Psoas muscle (tissue), 8 donors: ENCODE measurements around the gene MYL11. TPM values are rescaled to one million over a fixed set of nuclear protein-coding genes. Genes with fewer than 3 reads are reported as not detected.
A peak's percentile ranks its signal among the peaks of the same experiment; 100 is the strongest.

Experiments used
- ATAC-seq, 4 donors: fragments of 200-7000 bp; cut with Tn5 transposase; one replicate each; pipeline ENCODE4 v1.9.1; 2020; ENCODE audit warnings: moderate library complexity in 3 of 4, mild to moderate bottlenecking in 2 of 4
- DNase-seq, 2 donors: peaks; one replicate each; pipeline ENCODE4 v3.0.0-alpha.2; 2020
- H3K27ac ChIP-seq: fragments of 200-600 bp; one replicate; pipeline ENCODE4 v1.8.0; 2022
- H3K27me3 ChIP-seq, 3 donors: fragments of 200-600 bp in 1 of 3; one replicate each; pipeline versions ENCODE4 v1.6.1 to v1.8.0; 2013 to 2022; ENCODE audit warnings: low read length in 2 of 3, mild to moderate bottlenecking in 2 of 3, moderate library complexity in 1 of 3; ENCODE audit not compliant: insufficient read depth in 3 of 3
- H3K36me3 ChIP-seq, 2 donors: fragments of 200-600 bp in 1 of 2; one replicate each; pipeline versions ENCODE4 v1.6.1 to v1.8.0; 2013 to 2022; ENCODE audit warnings: low read depth in 1 of 2, mild to moderate bottlenecking in 1 of 2, moderate library complexity in 1 of 2; ENCODE audit not compliant: insufficient read depth in 1 of 2
- H3K4me1 ChIP-seq: fragments of 200-600 bp; one replicate; pipeline ENCODE4 v1.8.0; 2022
- H3K4me3 ChIP-seq: fragments of 200-600 bp; one replicate; pipeline ENCODE4 v1.8.0; 2022; ENCODE audit warnings: mild to moderate bottlenecking
- H3K9me3 ChIP-seq: fragments of 200-600 bp; one replicate; pipeline ENCODE4 v1.8.0; 2022
- CTCF ChIP-seq: fragments of 200-600 bp; IDR thresholded peaks from one replicate; pipeline ENCODE4 v1.8.0; 2022; ENCODE audit warnings: antibody characterized with exemption
- WGBS, 3 donors: extraction: QIAGEN DNeasy Blood & Tissue Kit; methylation state at CpG; one replicate each; pipeline versions ENCODE4 v1.1.6 to v1.1.7; 2013; 5-methylcytosine and 5-hydroxymethylcytosine counted together
- intact Hi-C, 2 donors: fragments of 100-400 bp; cut with DNase I; formaldehyde crosslinking; loops; one replicate each; pipeline versions ENCODE4 v1.11.0 to v1.14.2; 2022
- polyA plus RNA-seq, 3 donors: library from polyadenylated mRNA; stranded (reverse); fragments of 200-250 nt; gene quantifications; one replicate each; pipeline ENCODE4 v1.2.3, GENCODE V29; 2013
- total RNA-seq, 4 donors: library from RNA; stranded (reverse); fragmentation: NEBNext Ultra II Directional in 2 of 4; extraction: Animal tissue kit (Norgen Biotek cat#: 25700) in 2 of 4; gene quantifications; one replicate each; pipeline versions ENCODE4 v1.2.1 to v1.2.4, GENCODE V29; 2021 to 2023
- donor health status: healthy with polysubstance abuse.
- donor health status: DM: no; HTN: no; CAD: no; lungs with moderate emphysema.
- donor health status: Bipolar disorder and iron deficiency.
- donor health status: healthy.
- donor health status: DM: yes; HTN: yes; CAD: no.
- donor health status: DM: no; HTN: no; CAD: no.
- donor health status: DM: no; HTN: no; CAD: no.
- donor health status: DM: yes; HTN: yes; CAD: no.

MYL11 gene
- total and polyA plus RNA-seq, 7 donors = 636 to 6,743 (median 2,548) TPM

- Histone ChIP-seq H3K27me3 (no peaks in the 10 kb centered on the region), H3K27ac (no peak overlapping the region), H3K4me1 (peaks cover 8% of the 10 kb centered on the region), H3K36me3 (peaks cover 0 to 13% of the 10 kb centered on the region in 2 donors), H3K9me3 (no peaks in the 10 kb centered on the region), H3K4me3 (no peak overlapping the region)
- 83 to 85% (median 85%) methylated on average over 8 of the region's 8 CpGs for WGBS, 3 donors
- DNase-seq (no peak), ATAC-seq (no peak)
- TF ChIP-seq CTCF = no peak
- intact Hi-C loops = loop anchor here in 1 of 2 donors (10.0 kb wide), 1 partner anchor 307 kb away; the partner anchor contains the start of genes TBX6 and YPEL3
These were observed 27.3 kb downstream of the MYL11 start for GRCh38 chr16:30401768-30402425.

GRCh38 chr16:30406795-30407101 is 32.1 kb downstream of the MYL11 start:
- H3K27ac ChIP-seq = peak overlapping the region; percentile 83
- intact Hi-C loops = loop anchor here in 1 of 2 donors (1.0 to 10.0 kb wide), 3 partner anchors 21 to 312 kb away; partner anchors contain the start of genes MYL11, TBC1D10B, TBX6 and YPEL3
- TF ChIP-seq CTCF = no peak
- H3K36me3 ChIP-seq = peaks cover 0 to 17% of the 10 kb centered on the region in 2 donors
- 14 to 19% (median 17%) methylated on average over 14 of the region's 14 CpGs for WGBS, 3 donors
- no peaks in the 10 kb centered on the region for H3K9me3 ChIP-seq
- peak overlapping the region; percentile 69 for H3K4me3 ChIP-seq
- peak in 1 of 4 donors; percentile 2 for ATAC-seq
- no peaks in the 10 kb centered on the region for H3K27me3 ChIP-seq
- DNase-seq = no peak
- peaks cover 21% of the 10 kb centered on the region for H3K4me1 ChIP-seq

GRCh38 chr16:30407102-30407803 is 32.7 kb downstream of the MYL11 start, which contains the start of gene ZNF771:
Gene ZNF771, plus strand, starts transcription at chr16:30407606. Its CDS starts 448 bp downstream, at chr16:30408054.
- Histone ChIP-seq H3K4me1 (peaks cover 21% of the 10 kb centered on the region), H3K4me3 (peak within 1 kb of the TSS; percentile 69), H3K36me3 (peaks cover 0 to 22% of the 10 kb centered on the region in 2 donors), H3K9me3 (no peaks in the 10 kb centered on the region), H3K27me3 (no peaks in the 10 kb centered on the region), H3K27ac (peak within 1 kb of the TSS; percentile 83)
- intact Hi-C loops = loop anchor here in 1 of 2 donors (5.0 to 10.0 kb wide), 2 partner anchors 35 to 312 kb away; partner anchors contain the start of genes MYL11, TBC1D10B, TBX6 and YPEL3
- ATAC-seq = peak; percentile 94 to 97 (median 94)
- DNase-seq = peak; percentile 96 to 97
- no peak for TF ChIP-seq CTCF
- WGBS, 3 donors = 0 to 1% (median 1%) methylated on average over 38 to 65 of the region's 65 CpGs

GRCh38 chr16:30407804-30408534 is 33.4 kb downstream of the MYL11 start:
- H3K4me1 ChIP-seq = peaks cover 21% of the 10 kb centered on the region
- H3K36me3 ChIP-seq = peaks cover 0 to 28% of the 10 kb centered on the region in 2 donors
- H3K4me3 ChIP-seq = peak overlapping the region; percentile 69
- H3K9me3 ChIP-seq = no peaks in the 10 kb centered on the region
- peak overlapping the region; percentile 83 for H3K27ac ChIP-seq
- no peak for TF ChIP-seq CTCF
- intact Hi-C loops = loop anchor here in 1 of 2 donors (5.0 to 10.0 kb wide), 2 partner anchors 36 to 313 kb away; partner anchors contain the start of genes MYL11, TBC1D10B, TBX6 and YPEL3
- DNase-seq (no peak), ATAC-seq (peak in 2 of 4 donors; percentile 41 to 43)
- 9 to 36% (median 14%) methylated on average over 7 to 19 of the region's 19 CpGs for WGBS, 3 donors
- H3K27me3 ChIP-seq = no peaks in the 10 kb centered on the region
